ENCODE measurements around the gene KCNH8. TPM values are rescaled to one million over a fixed set of nuclear protein-coding genes. Genes with fewer than 3 reads are reported as not detected.
A peak's percentile ranks its signal among the peaks of the same experiment; 100 is the strongest.

Gene KCNH8
- total RNA-seq, 2 experiments from 2014 or later: 0.44 to 0.59 TPM

GRCh38 chr3:19213603-19214220 is 65.4 kb downstream of the KCNH8 start:
- no TSS peak for BruUV-seq (replicated peaks)
- intact Hi-C loops (cut with micrococcal nuclease; ENCODE audit: unreplicated experiment): no loop called here
- H2AFZ ChIP-seq (ENCODE audit: low read length): no peak overlapping the region
- no peaks in the 10 kb centered on the region for H3K36me3 ChIP-seq (ENCODE audit: insufficient read depth, low read length)
- H3K9me2 ChIP-seq (ENCODE audit: insufficient read depth, low read length): no peaks in the 10 kb centered on the region
- CTCF ChIA-PET (ENCODE audit: unreplicated experiment): no interaction called here
- no peak overlapping the region for H3K4me2 ChIP-seq (ENCODE audit: low read length)
- DNase-seq (ENCODE audit: low spot score): peak; percentile 51
- POLR2A ChIA-PET: interaction anchor here (0.6 to 1.2 kb wide), 3 partner anchors 25 to 295 kb away, joined by 3 read pairs; no protein-coding TSS in a partner anchor
- H3K4me3 ChIP-seq (ENCODE audit: low read depth, low read length, poor library complexity, severe bottlenecking): no peak overlapping the region
- no peaks in the 10 kb centered on the region for H3K9me3 ChIP-seq (ENCODE audit: low read length)
- no peak overlapping the region for H3K27ac ChIP-seq (ENCODE audit: low read depth, low read length, poor library complexity, severe bottlenecking)
- H3K4me1 ChIP-seq (ENCODE audit: insufficient read depth, low read length, poor library complexity, severe bottlenecking): no peaks in the 10 kb centered on the region
- H4K20me1 ChIP-seq (ENCODE audit: insufficient read depth, low read length): no peaks in the 10 kb centered on the region
- TF ChIP-seq EZH2phosphoT487 (IDR thresholded peaks at IDR 0.05; ENCODE audit: borderline replicate concordance, low read depth, low read length) (no peak), CTCF (conservative IDR thresholded peaks at IDR 0.05; ENCODE audit: low read length) (peak; percentile 70)
- no peaks in the 10 kb centered on the region for H3K79me2 ChIP-seq (ENCODE audit: insufficient read depth, low read depth, low read length)

- no peaks in the 10 kb centered on the region for H3K9me2 ChIP-seq (ENCODE audit: insufficient read depth, low read length)
- H3K4me2 ChIP-seq (ENCODE audit: low read length): no peak overlapping the region
- H3K9me3 ChIP-seq (ENCODE audit: low read length): no peaks in the 10 kb centered on the region
- no peak overlapping the region for H3K4me3 ChIP-seq (ENCODE audit: low read depth, low read length, poor library complexity, severe bottlenecking)
- H2AFZ ChIP-seq (ENCODE audit: low read length): no peak overlapping the region
- H3K27ac ChIP-seq (ENCODE audit: low read depth, low read length, poor library complexity, severe bottlenecking): no peak overlapping the region
- TF ChIP-seq EZH2phosphoT487 (IDR thresholded peaks at IDR 0.05; ENCODE audit: borderline replicate concordance, low read depth, low read length) (no peak), CTCF (conservative IDR thresholded peaks at IDR 0.05; ENCODE audit: low read length) (no peak)
- POLR2A ChIA-PET: interaction anchor here (0.7 kb wide), 1 partner anchor 59 kb away, joined by 3 read pairs; no protein-coding TSS in a partner anchor
- no peaks in the 10 kb centered on the region for H4K20me1 ChIP-seq (ENCODE audit: insufficient read depth, low read length)
- intact Hi-C loops (cut with micrococcal nuclease; ENCODE audit: unreplicated experiment): no loop called here
- H3K79me2 ChIP-seq (ENCODE audit: insufficient read depth, low read depth, low read length): no peaks in the 10 kb centered on the region
- no TSS peak for BruUV-seq (replicated peaks)
- no peaks in the 10 kb centered on the region for H3K36me3 ChIP-seq (ENCODE audit: insufficient read depth, low read length)
- CTCF ChIA-PET (ENCODE audit: unreplicated experiment): no interaction called here
- no peaks in the 10 kb centered on the region for H3K4me1 ChIP-seq (ENCODE audit: insufficient read depth, low read length, poor library complexity, severe bottlenecking)
- DNase-seq (ENCODE audit: low spot score): no peak
Observed at GRCh38 chr3:19215427-19215826, 67.1 kb downstream of the KCNH8 start.

- H3K27ac ChIP-seq (ENCODE audit: low read depth, low read length, poor library complexity, severe bottlenecking): no peak overlapping the region
- no peaks in the 10 kb centered on the region for H3K9me2 ChIP-seq (ENCODE audit: insufficient read depth, low read length)
- DNase-seq (ENCODE audit: low spot score): no peak
- no peak overlapping the region for H3K4me2 ChIP-seq (ENCODE audit: low read length)
- ChIA-PET POLR2A (no interaction called here), CTCF (ENCODE audit: unreplicated experiment) (no interaction called here)
- TF ChIP-seq EZH2phosphoT487 (IDR thresholded peaks at IDR 0.05; ENCODE audit: borderline replicate concordance, low read depth, low read length): no peak
- TF ChIP-seq CTCF (conservative IDR thresholded peaks at IDR 0.05; ENCODE audit: low read length): no peak
- no peak overlapping the region for H2AFZ ChIP-seq (ENCODE audit: low read length)
- H3K79me2 ChIP-seq (ENCODE audit: insufficient read depth, low read depth, low read length): no peaks in the 10 kb centered on the region
- no peak overlapping the region for H3K4me3 ChIP-seq (ENCODE audit: low read depth, low read length, poor library complexity, severe bottlenecking)
- H3K36me3 ChIP-seq (ENCODE audit: insufficient read depth, low read length): no peaks in the 10 kb centered on the region
- no peaks in the 10 kb centered on the region for H3K9me3 ChIP-seq (ENCODE audit: low read length)
- no TSS peak for BruUV-seq (replicated peaks)
- no peaks in the 10 kb centered on the region for H3K4me1 ChIP-seq (ENCODE audit: insufficient read depth, low read length, poor library complexity, severe bottlenecking)
- no peaks in the 10 kb centered on the region for H4K20me1 ChIP-seq (ENCODE audit: insufficient read depth, low read length)
- intact Hi-C loops (cut with micrococcal nuclease; ENCODE audit: unreplicated experiment): no loop called here
Observed at GRCh38 chr3:19216669-19217337, 68.5 kb downstream of the KCNH8 start.

Measured in OCI-LY7 (cell line).